H1 (cell line): Measurements from ENCODE around the gene ATAD3B. TPM values are rescaled to one million over a fixed set of nuclear protein-coding genes. Genes with fewer than 3 reads are reported as not detected.

ENCODE experiments used
- polyA plus RNA-seq, 7 experiments: library from polyadenylated mRNA; depleted of rRNA in 3 of 7; stranded (reverse) in 5 of 7; unstranded in 2 of 7; fragments of >200 nt in 5 of 7; fragments of 200-250 nt in 2 of 7; gene quantifications; 1 replicate in 5 of 7; 2 replicates in 1 of 7; 4 replicates in 1 of 7; pipeline versions ENCODE4 v1.2.1 to v1.2.3, GENCODE V29; 2011 to 2013; ENCODE audit warnings: missing spikeins in 2 of 7, mixed read lengths in 2 of 7
- total RNA-seq: library from RNA; stranded (reverse); fragmentation: NEBNext Ultra II Directional; extraction: Animal tissue kit (Norgen Biotek cat#: 25700); gene quantifications from 2 replicates; pipeline ENCODE4 v1.2.1, GENCODE V29; 2021
- TF ChIP-seq, protein P1 (sequence below): fragments of 300-600 bp; sonication (generic); IDR thresholded peaks from 2 replicates; pipeline ENCODE4 v1.7.1; 2012; ENCODE audit warnings: low read length, moderate library complexity, mild to moderate bottlenecking, inconsistent platforms; ENCODE audit not compliant: insufficient replicate concordance

Gene ATAD3B
- total and polyA plus RNA-seq, 2 of the 8 experiments (the other 6 are each of a cell fraction or from before 2014, with no cell fraction given): 31.3 to 63.0 TPM

DNA sequence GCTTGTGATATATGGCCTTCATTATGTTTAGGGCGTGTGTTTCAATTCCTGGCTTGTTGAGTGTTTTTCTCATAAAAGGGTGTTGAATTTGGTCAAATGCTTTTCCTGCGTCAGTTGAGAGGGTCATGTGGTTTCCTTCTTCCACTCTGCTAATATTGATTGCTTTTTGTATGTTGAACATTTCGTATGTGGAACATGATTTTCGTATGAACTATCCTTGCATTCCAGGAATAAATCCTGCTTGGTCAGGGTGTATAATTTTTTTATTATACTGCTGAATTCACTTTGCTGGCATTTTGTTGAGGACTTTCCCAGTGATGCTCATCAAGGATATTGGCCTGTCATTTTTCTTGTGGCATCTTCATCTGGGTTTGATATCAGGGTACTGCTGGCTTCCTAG, 35.7 kb downstream of the ATAD3B start (continued):
- TF ChIP-seq, protein P1, sequence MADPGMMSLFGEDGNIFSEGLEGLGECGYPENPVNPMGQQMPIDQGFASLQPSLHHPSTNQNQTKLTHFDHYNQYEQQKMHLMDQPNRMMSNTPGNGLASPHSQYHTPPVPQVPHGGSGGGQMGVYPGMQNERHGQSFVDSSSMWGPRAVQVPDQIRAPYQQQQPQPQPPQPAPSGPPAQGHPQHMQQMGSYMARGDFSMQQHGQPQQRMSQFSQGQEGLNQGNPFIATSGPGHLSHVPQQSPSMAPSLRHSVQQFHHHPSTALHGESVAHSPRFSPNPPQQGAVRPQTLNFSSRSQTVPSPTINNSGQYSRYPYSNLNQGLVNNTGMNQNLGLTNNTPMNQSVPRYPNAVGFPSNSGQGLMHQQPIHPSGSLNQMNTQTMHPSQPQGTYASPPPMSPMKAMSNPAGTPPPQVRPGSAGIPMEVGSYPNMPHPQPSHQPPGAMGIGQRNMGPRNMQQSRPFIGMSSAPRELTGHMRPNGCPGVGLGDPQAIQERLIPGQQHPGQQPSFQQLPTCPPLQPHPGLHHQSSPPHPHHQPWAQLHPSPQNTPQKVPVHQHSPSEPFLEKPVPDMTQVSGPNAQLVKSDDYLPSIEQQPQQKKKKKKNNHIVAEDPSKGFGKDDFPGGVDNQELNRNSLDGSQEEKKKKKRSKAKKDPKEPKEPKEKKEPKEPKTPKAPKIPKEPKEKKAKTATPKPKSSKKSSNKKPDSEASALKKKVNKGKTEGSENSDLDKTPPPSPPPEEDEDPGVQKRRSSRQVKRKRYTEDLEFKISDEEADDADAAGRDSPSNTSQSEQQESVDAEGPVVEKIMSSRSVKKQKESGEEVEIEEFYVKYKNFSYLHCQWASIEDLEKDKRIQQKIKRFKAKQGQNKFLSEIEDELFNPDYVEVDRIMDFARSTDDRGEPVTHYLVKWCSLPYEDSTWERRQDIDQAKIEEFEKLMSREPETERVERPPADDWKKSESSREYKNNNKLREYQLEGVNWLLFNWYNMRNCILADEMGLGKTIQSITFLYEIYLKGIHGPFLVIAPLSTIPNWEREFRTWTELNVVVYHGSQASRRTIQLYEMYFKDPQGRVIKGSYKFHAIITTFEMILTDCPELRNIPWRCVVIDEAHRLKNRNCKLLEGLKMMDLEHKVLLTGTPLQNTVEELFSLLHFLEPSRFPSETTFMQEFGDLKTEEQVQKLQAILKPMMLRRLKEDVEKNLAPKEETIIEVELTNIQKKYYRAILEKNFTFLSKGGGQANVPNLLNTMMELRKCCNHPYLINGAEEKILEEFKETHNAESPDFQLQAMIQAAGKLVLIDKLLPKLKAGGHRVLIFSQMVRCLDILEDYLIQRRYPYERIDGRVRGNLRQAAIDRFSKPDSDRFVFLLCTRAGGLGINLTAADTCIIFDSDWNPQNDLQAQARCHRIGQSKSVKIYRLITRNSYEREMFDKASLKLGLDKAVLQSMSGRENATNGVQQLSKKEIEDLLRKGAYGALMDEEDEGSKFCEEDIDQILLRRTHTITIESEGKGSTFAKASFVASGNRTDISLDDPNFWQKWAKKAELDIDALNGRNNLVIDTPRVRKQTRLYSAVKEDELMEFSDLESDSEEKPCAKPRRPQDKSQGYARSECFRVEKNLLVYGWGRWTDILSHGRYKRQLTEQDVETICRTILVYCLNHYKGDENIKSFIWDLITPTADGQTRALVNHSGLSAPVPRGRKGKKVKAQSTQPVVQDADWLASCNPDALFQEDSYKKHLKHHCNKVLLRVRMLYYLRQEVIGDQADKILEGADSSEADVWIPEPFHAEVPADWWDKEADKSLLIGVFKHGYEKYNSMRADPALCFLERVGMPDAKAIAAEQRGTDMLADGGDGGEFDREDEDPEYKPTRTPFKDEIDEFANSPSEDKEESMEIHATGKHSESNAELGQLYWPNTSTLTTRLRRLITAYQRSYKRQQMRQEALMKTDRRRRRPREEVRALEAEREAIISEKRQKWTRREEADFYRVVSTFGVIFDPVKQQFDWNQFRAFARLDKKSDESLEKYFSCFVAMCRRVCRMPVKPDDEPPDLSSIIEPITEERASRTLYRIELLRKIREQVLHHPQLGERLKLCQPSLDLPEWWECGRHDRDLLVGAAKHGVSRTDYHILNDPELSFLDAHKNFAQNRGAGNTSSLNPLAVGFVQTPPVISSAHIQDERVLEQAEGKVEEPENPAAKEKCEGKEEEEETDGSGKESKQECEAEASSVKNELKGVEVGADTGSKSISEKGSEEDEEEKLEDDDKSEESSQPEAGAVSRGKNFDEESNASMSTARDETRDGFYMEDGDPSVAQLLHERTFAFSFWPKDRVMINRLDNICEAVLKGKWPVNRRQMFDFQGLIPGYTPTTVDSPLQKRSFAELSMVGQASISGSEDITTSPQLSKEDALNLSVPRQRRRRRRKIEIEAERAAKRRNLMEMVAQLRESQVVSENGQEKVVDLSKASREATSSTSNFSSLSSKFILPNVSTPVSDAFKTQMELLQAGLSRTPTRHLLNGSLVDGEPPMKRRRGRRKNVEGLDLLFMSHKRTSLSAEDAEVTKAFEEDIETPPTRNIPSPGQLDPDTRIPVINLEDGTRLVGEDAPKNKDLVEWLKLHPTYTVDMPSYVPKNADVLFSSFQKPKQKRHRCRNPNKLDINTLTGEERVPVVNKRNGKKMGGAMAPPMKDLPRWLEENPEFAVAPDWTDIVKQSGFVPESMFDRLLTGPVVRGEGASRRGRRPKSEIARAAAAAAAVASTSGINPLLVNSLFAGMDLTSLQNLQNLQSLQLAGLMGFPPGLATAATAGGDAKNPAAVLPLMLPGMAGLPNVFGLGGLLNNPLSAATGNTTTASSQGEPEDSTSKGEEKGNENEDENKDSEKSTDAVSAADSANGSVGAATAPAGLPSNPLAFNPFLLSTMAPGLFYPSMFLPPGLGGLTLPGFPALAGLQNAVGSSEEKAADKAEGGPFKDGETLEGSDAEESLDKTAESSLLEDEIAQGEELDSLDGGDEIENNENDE: no peak
